ENCODE results near the gene SH3BP4.
A peak's percentile ranks its signal among the peaks of the same experiment; 100 is the strongest.

Gene SH3BP4

GRCh38 chr2:234951664-234952269 lies at the start of gene SH3BP4:
Gene SH3BP4, plus strand, starts transcription at chr2:234952017. Its CDS starts 82,986 bp downstream, at chr2:235035003.
- Mint-ChIP-seq H3K27me3 (peaks cover 40% of the 10 kb centered on the region), H3K4me3 (peak within 1 kb of the TSS; percentile 82), H3K9me3 (ENCODE audit: low read depth) (no peaks in the 10 kb centered on the region), H3K36me3 (no peaks in the 10 kb centered on the region), H3K4me1 (ENCODE audit: low read depth) (peaks cover 6% of the 10 kb centered on the region), H3K27ac (no peak within 1 kb of the TSS)

GRCh38 chr2:234904785-234905184 lies 47.0 kb upstream of the SH3BP4 start:
- Mint-ChIP-seq H3K9me3 (ENCODE audit: low read depth) (no peaks in the 10 kb centered on the region), H3K27me3 (no peaks in the 10 kb centered on the region), H3K4me1 (ENCODE audit: low read depth) (no peaks in the 10 kb centered on the region), H3K36me3 (no peaks in the 10 kb centered on the region), H3K27ac (no peak overlapping the region), H3K4me3 (no peak overlapping the region)

GRCh38 chr2:234905547-234906265 lies 46.1 kb upstream of the SH3BP4 start:
- H3K36me3 Mint-ChIP-seq = no peaks in the 10 kb centered on the region
- H3K4me3 Mint-ChIP-seq = no peak overlapping the region
- no peak overlapping the region for H3K27ac Mint-ChIP-seq
- no peaks in the 10 kb centered on the region for H3K27me3 Mint-ChIP-seq
- H3K9me3 Mint-ChIP-seq (ENCODE audit: low read depth) = no peaks in the 10 kb centered on the region
- no peaks in the 10 kb centered on the region for H3K4me1 Mint-ChIP-seq (ENCODE audit: low read depth)

GRCh38 chr2:234910186-234910679 lies 41.6 kb upstream of the SH3BP4 start:
- H3K36me3 Mint-ChIP-seq = no peaks in the 10 kb centered on the region
- no peak overlapping the region for H3K27ac Mint-ChIP-seq
- no peaks in the 10 kb centered on the region for H3K9me3 Mint-ChIP-seq (ENCODE audit: low read depth)
- H3K4me1 Mint-ChIP-seq (ENCODE audit: low read depth) = no peaks in the 10 kb centered on the region
- H3K27me3 Mint-ChIP-seq = no peaks in the 10 kb centered on the region
- no peak overlapping the region for H3K4me3 Mint-ChIP-seq

- Mint-ChIP-seq H3K27ac (no peak overlapping the region), H3K4me1 (ENCODE audit: low read depth) (no peaks in the 10 kb centered on the region), H3K4me3 (no peak overlapping the region), H3K9me3 (ENCODE audit: low read depth) (no peaks in the 10 kb centered on the region), H3K27me3 (no peaks in the 10 kb centered on the region), H3K36me3 (no peaks in the 10 kb centered on the region)
These were observed 40.5 kb upstream of the SH3BP4 start for GRCh38 chr2:234911271-234911670.

GRCh38 chr2:234912437-234912836 lies 39.4 kb upstream of the SH3BP4 start:
- no peak overlapping the region for H3K27ac Mint-ChIP-seq

GRCh38 chr2:234913208-234913626 lies 38.6 kb upstream of the SH3BP4 start:
- Mint-ChIP-seq H3K27ac (no peak overlapping the region), H3K9me3 (ENCODE audit: low read depth) (no peaks in the 10 kb centered on the region), H3K4me3 (no peak overlapping the region), H3K4me1 (ENCODE audit: low read depth) (no peaks in the 10 kb centered on the region), H3K36me3 (no peaks in the 10 kb centered on the region), H3K27me3 (peaks cover 3% of the 10 kb centered on the region)

More at GRCh38 chr2:234912437-234912836, 39.4 kb upstream of the SH3BP4 start:
- Mint-ChIP-seq H3K4me1 (ENCODE audit: low read depth) (no peaks in the 10 kb centered on the region), H3K9me3 (ENCODE audit: low read depth) (no peaks in the 10 kb centered on the region), H3K4me3 (no peak overlapping the region), H3K36me3 (no peaks in the 10 kb centered on the region), H3K27me3 (peaks cover 3% of the 10 kb centered on the region)

GRCh38 chr2:234914371-234915154 lies 37.3 kb upstream of the SH3BP4 start:
- H3K4me3 Mint-ChIP-seq = no peak overlapping the region
- no peaks in the 10 kb centered on the region for H3K36me3 Mint-ChIP-seq
- no peaks in the 10 kb centered on the region for H3K9me3 Mint-ChIP-seq (ENCODE audit: low read depth)
- no peak overlapping the region for H3K27ac Mint-ChIP-seq
- H3K27me3 Mint-ChIP-seq = peaks cover 3% of the 10 kb centered on the region
- no peaks in the 10 kb centered on the region for H3K4me1 Mint-ChIP-seq (ENCODE audit: low read depth)

GRCh38 chr2:234916674-234917073 lies 35.1 kb upstream of the SH3BP4 start:
- no peaks in the 10 kb centered on the region for H3K4me1 Mint-ChIP-seq (ENCODE audit: low read depth)

GRCh38 chr2:234917211-234917975 lies 34.4 kb upstream of the SH3BP4 start:
- Mint-ChIP-seq H3K36me3 (no peaks in the 10 kb centered on the region), H3K27ac (no peak overlapping the region), H3K4me1 (ENCODE audit: low read depth) (no peaks in the 10 kb centered on the region), H3K4me3 (no peak overlapping the region), H3K27me3 (peaks cover 3% of the 10 kb centered on the region), H3K9me3 (ENCODE audit: low read depth) (no peaks in the 10 kb centered on the region)

More at GRCh38 chr2:234916674-234917073, 35.1 kb upstream of the SH3BP4 start:
- no peak overlapping the region for H3K27ac Mint-ChIP-seq
- H3K9me3 Mint-ChIP-seq (ENCODE audit: low read depth) = no peaks in the 10 kb centered on the region
- peaks cover 3% of the 10 kb centered on the region for H3K27me3 Mint-ChIP-seq
- no peak overlapping the region for H3K4me3 Mint-ChIP-seq
- no peaks in the 10 kb centered on the region for H3K36me3 Mint-ChIP-seq

GRCh38 chr2:234919711-234920110 lies 32.1 kb upstream of the SH3BP4 start:
- H3K27ac Mint-ChIP-seq = no peak overlapping the region
- H3K4me1 Mint-ChIP-seq (ENCODE audit: low read depth) = no peaks in the 10 kb centered on the region
- H3K4me3 Mint-ChIP-seq = no peak overlapping the region
- no peaks in the 10 kb centered on the region for H3K36me3 Mint-ChIP-seq
- no peaks in the 10 kb centered on the region for H3K9me3 Mint-ChIP-seq (ENCODE audit: low read depth)
- H3K27me3 Mint-ChIP-seq = peaks cover 3% of the 10 kb centered on the region

GRCh38 chr2:234920836-234921235 lies 31.0 kb upstream of the SH3BP4 start:
- H3K27ac Mint-ChIP-seq = no peak overlapping the region
- no peaks in the 10 kb centered on the region for H3K4me1 Mint-ChIP-seq (ENCODE audit: low read depth)
- no peaks in the 10 kb centered on the region for H3K36me3 Mint-ChIP-seq
- peaks cover 5% of the 10 kb centered on the region for H3K27me3 Mint-ChIP-seq
- no peaks in the 10 kb centered on the region for H3K9me3 Mint-ChIP-seq (ENCODE audit: low read depth)
- H3K4me3 Mint-ChIP-seq = no peak overlapping the region

GRCh38 chr2:234929002-234929401 lies 22.8 kb upstream of the SH3BP4 start:
- H3K9me3 Mint-ChIP-seq (ENCODE audit: low read depth) = no peaks in the 10 kb centered on the region
- peaks cover 5% of the 10 kb centered on the region for H3K27me3 Mint-ChIP-seq
- no peaks in the 10 kb centered on the region for H3K4me1 Mint-ChIP-seq (ENCODE audit: low read depth)
- no peak overlapping the region for H3K27ac Mint-ChIP-seq
- no peaks in the 10 kb centered on the region for H3K36me3 Mint-ChIP-seq
- no peak overlapping the region for H3K4me3 Mint-ChIP-seq

- Mint-ChIP-seq H3K4me1 (ENCODE audit: low read depth) (no peaks in the 10 kb centered on the region), H3K27ac (no peak overlapping the region), H3K9me3 (ENCODE audit: low read depth) (no peaks in the 10 kb centered on the region), H3K36me3 (no peaks in the 10 kb centered on the region), H3K27me3 (peaks cover 3% of the 10 kb centered on the region), H3K4me3 (no peak overlapping the region)
These were observed 21.4 kb upstream of the SH3BP4 start for GRCh38 chr2:234930397-234930796.
